Colonic mucosa (tissue), 4 donors: ENCODE results near the gene CCND1. TPM values are rescaled to one million over a fixed set of nuclear protein-coding genes. Genes with fewer than 3 reads are reported as not detected.

ENCODE experiments used
- DNase-seq: peaks from one replicate; pipeline ENCODE4 v3.0.0-alpha.2; 2020
- H3K27ac ChIP-seq: fragments of 200-600 bp; one replicate; pipeline ENCODE4 v1.8.0; 2021
- H3K27me3 ChIP-seq: fragments of 200-600 bp; one replicate; pipeline ENCODE4 v1.8.0; 2021
- H3K36me3 ChIP-seq: fragments of 200-600 bp; one replicate; pipeline ENCODE4 v1.8.0; 2021
- H3K4me1 ChIP-seq: fragments of 200-600 bp; one replicate; pipeline ENCODE4 v1.8.0; 2021; ENCODE audit warnings: mild to moderate bottlenecking
- H3K4me3 ChIP-seq: fragments of 200-600 bp; one replicate; pipeline ENCODE4 v1.8.0; 2021
- H3K9ac ChIP-seq, 2 donors: one replicate each; pipeline ENCODE4 v1.7.0; 2013; ENCODE audit warnings: control low read depth in 2 of 2, low read depth in 2 of 2, low read length in 2 of 2
- H3K9me3 ChIP-seq: fragments of 200-600 bp; one replicate; pipeline ENCODE4 v1.8.0; 2021
- intact Hi-C: fragments of 100-400 bp; cut with DNase I; formaldehyde crosslinking; loops from one replicate; pipeline ENCODE4 v1.14.1; 2022
- total RNA-seq, 2 donors: library from RNA; stranded (reverse); fragmentation: NEBNext Ultra II Directional in 1 of 2; extraction: Animal tissue kit (Norgen Biotek cat#: 25700) in 1 of 2; gene quantifications; one replicate each; pipeline ENCODE4 v1.2.1, GENCODE V29; 2021
- TF ChIP-seq, protein P1 (sequence below): fragments of 200-600 bp; IDR thresholded peaks from one replicate; pipeline ENCODE4 v1.8.0; 2022; ENCODE audit warnings: antibody characterized with exemption, mild to moderate bottlenecking
- donor health status: healthy.
- donor health status: DM: no; HTN: no; CAD: no.
- donor health status: DM: no; HTN: no; CAD: no.

Gene CCND1
- total RNA-seq, 2 donors from 2014 or later: 59.7 to 94.6 TPM

DNA sequence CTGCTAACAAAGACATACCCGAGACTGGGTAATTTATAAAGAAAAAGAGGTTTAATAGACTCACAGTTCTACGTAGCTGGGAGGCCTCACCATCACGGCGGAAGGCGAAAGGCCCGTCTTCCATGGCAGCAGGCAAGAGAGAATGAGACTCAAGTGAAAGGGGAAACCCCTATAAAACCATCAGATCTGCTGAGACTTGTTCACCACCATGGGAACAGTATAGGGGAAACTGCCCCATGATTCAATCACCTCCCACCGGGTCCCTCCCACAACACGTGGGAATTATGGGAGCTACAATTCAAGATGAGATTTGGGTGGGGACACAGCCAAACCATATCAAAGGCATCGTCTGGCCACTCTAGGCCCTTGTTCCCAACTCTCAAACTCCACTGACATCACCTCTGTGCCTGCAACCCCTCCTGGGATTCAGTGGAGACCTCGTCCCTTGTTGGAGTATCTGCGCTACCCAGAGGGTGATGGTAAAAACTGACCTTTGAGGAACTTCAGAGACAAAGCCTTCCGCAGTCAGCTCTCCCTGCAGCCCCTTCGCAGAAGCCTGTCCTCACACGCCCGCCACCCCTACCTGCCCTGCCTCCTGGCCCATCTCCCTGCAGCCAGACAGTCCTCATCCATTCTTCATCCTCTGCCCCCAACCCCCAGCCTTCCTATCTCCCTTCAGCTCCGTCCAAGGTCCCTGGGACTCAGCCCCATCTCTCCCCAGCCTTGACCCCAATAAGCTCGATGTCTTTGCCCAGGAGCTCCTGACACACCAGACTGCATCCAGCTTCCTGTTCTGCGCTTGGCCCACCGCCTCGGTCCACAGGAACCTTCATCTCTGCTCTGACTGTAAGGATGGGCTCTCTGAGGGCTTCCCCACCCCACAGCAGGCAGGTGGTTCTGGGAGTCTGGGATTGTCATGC lies 15.8 kb downstream of the CCND1 start:
- no peak overlapping the region for H3K27ac ChIP-seq
- H3K4me1 ChIP-seq: no peaks in the 10 kb centered on the region
- intact Hi-C loops: no loop called here
- no peak overlapping the region for H3K9ac ChIP-seq
- H3K27me3 ChIP-seq: no peaks in the 10 kb centered on the region
- H3K36me3 ChIP-seq: no peaks in the 10 kb centered on the region
- TF ChIP-seq, protein P1, sequence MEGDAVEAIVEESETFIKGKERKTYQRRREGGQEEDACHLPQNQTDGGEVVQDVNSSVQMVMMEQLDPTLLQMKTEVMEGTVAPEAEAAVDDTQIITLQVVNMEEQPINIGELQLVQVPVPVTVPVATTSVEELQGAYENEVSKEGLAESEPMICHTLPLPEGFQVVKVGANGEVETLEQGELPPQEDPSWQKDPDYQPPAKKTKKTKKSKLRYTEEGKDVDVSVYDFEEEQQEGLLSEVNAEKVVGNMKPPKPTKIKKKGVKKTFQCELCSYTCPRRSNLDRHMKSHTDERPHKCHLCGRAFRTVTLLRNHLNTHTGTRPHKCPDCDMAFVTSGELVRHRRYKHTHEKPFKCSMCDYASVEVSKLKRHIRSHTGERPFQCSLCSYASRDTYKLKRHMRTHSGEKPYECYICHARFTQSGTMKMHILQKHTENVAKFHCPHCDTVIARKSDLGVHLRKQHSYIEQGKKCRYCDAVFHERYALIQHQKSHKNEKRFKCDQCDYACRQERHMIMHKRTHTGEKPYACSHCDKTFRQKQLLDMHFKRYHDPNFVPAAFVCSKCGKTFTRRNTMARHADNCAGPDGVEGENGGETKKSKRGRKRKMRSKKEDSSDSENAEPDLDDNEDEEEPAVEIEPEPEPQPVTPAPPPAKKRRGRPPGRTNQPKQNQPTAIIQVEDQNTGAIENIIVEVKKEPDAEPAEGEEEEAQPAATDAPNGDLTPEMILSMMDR: no peak
- no peak for DNase-seq
- H3K9me3 ChIP-seq: no peaks in the 10 kb centered on the region
- H3K4me3 ChIP-seq: no peak overlapping the region

DNA sequence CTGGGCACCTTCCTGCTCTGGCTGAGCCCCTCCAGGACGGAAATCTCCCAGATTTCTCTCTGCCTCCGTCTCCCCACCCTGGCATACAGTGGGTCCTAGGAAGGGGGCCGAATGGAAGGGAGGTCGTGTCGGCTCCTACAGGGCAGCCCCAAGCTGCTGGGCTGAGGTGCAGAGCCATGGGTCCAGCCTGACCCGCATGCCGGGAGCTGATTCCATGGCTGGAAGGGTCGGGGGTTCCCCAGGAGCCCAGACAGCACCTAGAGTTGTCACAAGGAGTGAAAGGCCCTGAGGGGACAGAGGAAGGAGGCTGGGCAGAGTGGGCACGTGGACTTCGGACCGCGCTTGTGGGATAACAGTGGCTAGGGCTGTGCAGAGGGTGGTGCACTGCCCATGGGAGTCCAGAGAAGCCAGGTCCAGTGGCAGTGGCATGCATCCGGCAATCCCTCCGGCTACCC lies 16.5 kb downstream of the CCND1 start:
- no peak overlapping the region for H3K4me3 ChIP-seq
- TF ChIP-seq, protein P1: no peak
- no peak overlapping the region for H3K9ac ChIP-seq
- intact Hi-C loops: no loop called here
- no peaks in the 10 kb centered on the region for H3K9me3 ChIP-seq
- H3K4me1 ChIP-seq: no peaks in the 10 kb centered on the region
- H3K36me3 ChIP-seq: no peaks in the 10 kb centered on the region
- H3K27me3 ChIP-seq: no peaks in the 10 kb centered on the region
- DNase-seq: no peak
- no peak overlapping the region for H3K27ac ChIP-seq

DNA sequence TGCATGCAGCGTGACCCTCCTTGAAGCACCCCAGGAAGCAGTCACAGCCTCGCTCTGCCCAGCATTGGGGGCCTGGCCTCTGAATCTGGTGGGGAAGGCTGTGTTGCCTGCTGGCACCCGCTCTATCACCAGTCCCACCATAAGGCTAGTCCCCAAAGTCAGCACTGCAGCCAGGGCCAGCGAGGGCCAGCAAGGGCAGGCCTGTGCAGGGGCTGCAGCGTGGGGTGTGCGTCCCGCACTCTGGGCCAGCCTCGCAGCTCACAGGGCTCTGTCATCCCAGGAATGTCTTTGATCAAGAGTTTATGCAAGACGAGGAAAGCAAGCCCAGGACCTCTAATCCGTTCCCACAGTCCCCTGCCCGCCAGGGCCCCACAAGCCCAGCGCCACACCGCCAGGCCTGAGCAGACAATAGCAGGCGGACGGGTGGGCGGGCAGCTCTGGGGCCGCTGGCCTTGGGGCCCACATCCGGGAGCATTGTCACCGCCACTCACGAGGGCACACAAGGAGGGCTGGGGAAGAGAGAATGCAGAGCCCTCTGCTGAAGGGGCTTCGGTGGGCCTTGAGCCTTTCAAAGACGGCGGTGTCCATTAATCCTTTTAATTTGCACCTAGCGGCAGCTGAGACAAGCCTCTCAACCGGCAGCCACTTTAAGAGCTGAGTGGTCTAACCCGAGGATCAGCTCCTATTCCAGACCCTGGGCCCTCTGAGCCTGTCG lies 17.1 kb downstream of the CCND1 start:
- no peak for DNase-seq
- intact Hi-C loops: no loop called here

DNA sequence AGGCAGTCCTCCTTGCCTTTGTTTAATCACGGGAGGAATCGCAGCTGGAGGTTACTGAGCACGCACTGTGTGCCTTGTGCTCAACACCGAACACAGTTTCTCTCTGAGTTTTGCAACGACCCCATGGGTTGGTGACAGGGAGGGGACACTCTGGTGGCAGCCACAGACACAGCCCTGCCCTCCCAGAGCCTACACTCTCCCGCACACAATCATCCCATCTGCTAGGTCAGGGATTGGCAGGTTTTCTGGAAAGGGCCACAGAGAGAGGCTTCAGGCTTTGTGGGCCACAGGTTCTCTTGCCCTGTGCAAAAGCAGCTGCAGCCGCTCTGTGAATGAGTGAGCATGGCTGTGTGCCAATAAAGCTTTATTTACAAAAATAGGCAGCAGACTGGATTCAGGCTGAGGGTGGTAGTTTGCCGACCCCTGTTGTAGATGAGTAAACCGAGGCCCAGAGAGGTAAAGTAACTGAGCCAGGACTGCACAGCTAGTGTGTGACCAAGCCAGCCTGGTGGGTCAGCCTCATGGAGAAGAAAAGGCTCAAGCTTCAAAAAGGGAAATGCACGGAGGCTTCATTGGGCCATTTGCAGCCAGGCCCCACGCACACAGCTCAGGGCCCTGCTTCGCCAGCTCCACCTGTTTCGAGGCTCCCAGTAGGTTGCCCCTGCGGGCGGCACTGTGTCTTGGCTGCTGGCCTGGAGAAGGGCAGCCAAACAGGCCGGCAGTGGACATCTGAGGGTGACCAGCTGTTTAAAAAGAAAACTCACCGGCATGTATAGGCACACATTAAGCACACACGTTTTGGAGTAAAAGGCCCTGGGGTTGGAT lies 17.9 kb downstream of the CCND1 start:
- no peaks in the 10 kb centered on the region for H3K27me3 ChIP-seq

More for the DNA sequence above, 17.1 kb downstream of the CCND1 start:
- H3K4me3 ChIP-seq: no peak overlapping the region
- H3K9me3 ChIP-seq: no peaks in the 10 kb centered on the region
- TF ChIP-seq, protein P1: no peak
- H3K27me3 ChIP-seq: no peaks in the 10 kb centered on the region
- H3K4me1 ChIP-seq: no peaks in the 10 kb centered on the region
- no peaks in the 10 kb centered on the region for H3K36me3 ChIP-seq
- no peak overlapping the region for H3K9ac ChIP-seq
- H3K27ac ChIP-seq: no peak overlapping the region

More for the DNA sequence above, 17.9 kb downstream of the CCND1 start:
- DNase-seq: no peak
- Histone ChIP-seq H3K27ac (no peak overlapping the region), H3K4me3 (no peak overlapping the region), H3K36me3 (no peaks in the 10 kb centered on the region), H3K9me3 (no peaks in the 10 kb centered on the region), H3K9ac (no peak overlapping the region), H3K4me1 (no peaks in the 10 kb centered on the region)
- intact Hi-C loops: no loop called here
- TF ChIP-seq, protein P1: no peak
